Activated T-helper 1 cell treated with Interleukin-2 at 50 U/mL for 16 hours (primary cell): Measurements from ENCODE around the gene PTGES2.
A peak's percentile ranks its signal among the peaks of the same experiment; 100 is the strongest.
"Not testable (repeated sequence)": the region's sequence is repeated elsewhere in the genome, so short reads cannot be mapped to it uniquely, and the experiment has no call there.

Experiments
- DNase-seq: peaks from one replicate; pipeline ENCODE4 v3.0.0-alpha.2; 2020; ENCODE audit warnings: low read depth

Gene PTGES2

GRCh38 chr9:128118971-128119665 lies 8.4 kb downstream of the PTGES2 start:
- no peak for DNase-seq

- no peak for DNase-seq
Observed at GRCh38 chr9:128118472-128118857, 9.1 kb downstream of the PTGES2 start.

GRCh38 chr9:128117613-128118471 lies 9.7 kb downstream of the PTGES2 start:
- peak; percentile 93 for DNase-seq

GRCh38 chr9:128116104-128117083 lies 11.1 kb downstream of the PTGES2 start:
- DNase-seq = no peak

- DNase-seq = no peak
Observed at GRCh38 chr9:128115187-128116103, 12.1 kb downstream of the PTGES2 start.

GRCh38 chr9:128114326-128115186 lies 13.0 kb downstream of the PTGES2 start:
- no peak for DNase-seq

GRCh38 chr9:128113526-128114325 lies 13.8 kb downstream of the PTGES2 start:
- DNase-seq = no peak

- not testable (repeated sequence) for DNase-seq
Observed at GRCh38 chr9:128111726-128112125, 15.8 kb downstream of the PTGES2 start.

- no peak for DNase-seq
Observed at GRCh38 chr9:128109050-128109709, 18.3 kb downstream of the PTGES2 start.

- no peak for DNase-seq
Observed at GRCh38 chr9:128108269-128109049, 19.1 kb downstream of the PTGES2 start.

- DNase-seq = no peak
Observed at GRCh38 chr9:128107468-128108268, 19.9 kb downstream of the PTGES2 start.

GRCh38 chr9:128106940-128107467 lies 20.5 kb downstream of the PTGES2 start:
- no peak for DNase-seq

GRCh38 chr9:128106181-128106939 lies 21.2 kb downstream of the PTGES2 start:
- DNase-seq = no peak

GRCh38 chr9:128105538-128106175 lies 21.9 kb downstream of the PTGES2 start:
- DNase-seq = no peak

GRCh38 chr9:128104171-128104618 lies 23.3 kb downstream of the PTGES2 start:
- DNase-seq = no peak
